NCI-H526 treated with DMSO at 0.1 percent for 48 hours (cell line): ENCODE results near the gene TNFRSF4.
"Not testable (repeated sequence)": the region's sequence is repeated elsewhere in the genome, so short reads cannot be mapped to it uniquely, and the experiment has no call there.

ENCODE experiments used
- DNase-seq: peaks from one replicate; lab custom pipeline; 2025; lab: John Stamatoyannopoulos, UW

Gene TNFRSF4

GRCh38 chr1:1213345-1214265 lies at the start of gene TNFRSF4:
Gene TNFRSF4 (minus strand): TSS chr1:1214153. CDS start chr1:1214127, 26 bp downstream.
- DNase-seq, result no peak

- DNase-seq, result no peak
Measured at GRCh38 chr1:1262758-1263157, 48.8 kb upstream of the TNFRSF4 start.

GRCh38 chr1:1262071-1262470 lies 48.1 kb upstream of the TNFRSF4 start:
- no peak for DNase-seq

- DNase-seq, result no peak
Measured at GRCh38 chr1:1260843-1261560, 47.0 kb upstream of the TNFRSF4 start.

- no peak for DNase-seq
Measured at GRCh38 chr1:1259951-1260600, 46.1 kb upstream of the TNFRSF4 start.

GRCh38 chr1:1259540-1259939 lies 45.6 kb upstream of the TNFRSF4 start:
- DNase-seq, result no peak

GRCh38 chr1:1259119-1259488 lies 45.2 kb upstream of the TNFRSF4 start:
- DNase-seq, result no peak

- DNase-seq, result no peak
Measured at GRCh38 chr1:1256956-1257871, 43.3 kb upstream of the TNFRSF4 start.

- no peak for DNase-seq
Measured at GRCh38 chr1:1255611-1256010, 41.7 kb upstream of the TNFRSF4 start.

GRCh38 chr1:1255078-1255477 lies 41.1 kb upstream of the TNFRSF4 start:
- no peak for DNase-seq

GRCh38 chr1:1254667-1254998 lies 40.7 kb upstream of the TNFRSF4 start:
- no peak for DNase-seq

- no peak for DNase-seq
Measured at GRCh38 chr1:1253972-1254666, 40.2 kb upstream of the TNFRSF4 start.

- no peak for DNase-seq
Measured at GRCh38 chr1:1253314-1253713, 39.4 kb upstream of the TNFRSF4 start.

GRCh38 chr1:1250786-1251284 lies 36.9 kb upstream of the TNFRSF4 start:
- peak; percentile 21 for DNase-seq

GRCh38 chr1:1248009-1248913 lies 34.3 kb upstream of the TNFRSF4 start:
- not testable (repeated sequence) for DNase-seq

- no peak for DNase-seq
Measured at GRCh38 chr1:1247341-1247913, 33.5 kb upstream of the TNFRSF4 start.

- DNase-seq, result no peak
Measured at GRCh38 chr1:1246577-1247340, 32.8 kb upstream of the TNFRSF4 start, which contains the start of gene C1QTNF12. Gene C1QTNF12 (minus strand): TSS chr1:1246722. CDS start chr1:1246690, 32 bp downstream.

- DNase-seq, result no peak
Measured at GRCh38 chr1:1245817-1246576, 32.0 kb upstream of the TNFRSF4 start.
